ENCODE measurements around the gene UBE2S.

GRCh38 chr19:55354698-55355212 is 52.8 kb downstream of the UBE2S start, which contains the start of gene COX6B2:
- no peak for TF ChIP-seq CTCF (IDR thresholded peaks at IDR 0.05)
- no peak for TF ChIP-seq POLR2A (IDR thresholded peaks at IDR 0.05)
